ENCODE data around the gene SLC25A21.

The SLC25A21 gene

GRCh38 chr14:36781897-36782296 is 390.5 kb downstream of the SLC25A21 start:
- H3K27ac ChIP-seq (ENCODE audit: low read depth, low read length): no peak overlapping the region
- no peaks in the 10 kb centered on the region for H3K79me2 ChIP-seq (ENCODE audit: insufficient read depth, low read length)
- no peak overlapping the region for H2AFZ ChIP-seq (ENCODE audit: low read depth, low read length, severe bottlenecking)
- H3K4me3 ChIP-seq (ENCODE audit: insufficient read depth, low read length, poor library complexity, severe bottlenecking): no peak overlapping the region
- TF ChIP-seq CTCF (IDR thresholded peaks at IDR 0.05; ENCODE audit: insufficient read depth, low read length, poor library complexity, severe bottlenecking) (no peak), EZH2phosphoT487 (conservative IDR thresholded peaks at IDR 0.05; ENCODE audit: low read length) (no peak)
- no peaks in the 10 kb centered on the region for H3K36me3 ChIP-seq (ENCODE audit: low read length)
- no peaks in the 10 kb centered on the region for H3F3A ChIP-seq (ENCODE audit: insufficient read depth)
- no peaks in the 10 kb centered on the region for H4K20me1 ChIP-seq (ENCODE audit: low read depth, low read length)
- no peaks in the 10 kb centered on the region; the same call in 1 of the 2 replicates for H3K9me3 ChIP-seq (ENCODE audit: insufficient read depth, low read length)
- H3K9ac ChIP-seq (ENCODE audit: low read length): no peak overlapping the region
- H3K9me2 ChIP-seq (replicated peaks; ENCODE audit: insufficient read depth, low read length): no peaks in the 10 kb centered on the region
- H3K27me3 ChIP-seq (ENCODE audit: low read length): no peaks in the 10 kb centered on the region
- H3K4me2 ChIP-seq (ENCODE audit: low read depth, low read length, poor library complexity, severe bottlenecking): no peak overlapping the region

- Histone ChIP-seq H4K20me1 (ENCODE audit: low read depth, low read length) (no peaks in the 10 kb centered on the region), H3K9me2 (replicated peaks; ENCODE audit: insufficient read depth, low read length) (no peaks in the 10 kb centered on the region), H3K4me3 (ENCODE audit: insufficient read depth, low read length, poor library complexity, severe bottlenecking) (no peak overlapping the region), H3K36me3 (ENCODE audit: low read length) (no peaks in the 10 kb centered on the region), H2AFZ (ENCODE audit: low read depth, low read length, severe bottlenecking) (no peak overlapping the region), H3K9me3 (ENCODE audit: insufficient read depth, low read length) (no peaks in the 10 kb centered on the region), H3K27me3 (ENCODE audit: low read length) (no peaks in the 10 kb centered on the region), H3K9ac (ENCODE audit: low read length) (no peak overlapping the region), H3K27ac (ENCODE audit: low read depth, low read length) (no peak overlapping the region), H3K79me2 (ENCODE audit: insufficient read depth, low read length) (no peaks in the 10 kb centered on the region), H3F3A (ENCODE audit: insufficient read depth) (no peaks in the 10 kb centered on the region), H3K4me2 (ENCODE audit: low read depth, low read length, poor library complexity, severe bottlenecking) (no peak overlapping the region)
- TF ChIP-seq CTCF (IDR thresholded peaks at IDR 0.05; ENCODE audit: insufficient read depth, low read length, poor library complexity, severe bottlenecking) (no peak), EZH2phosphoT487 (conservative IDR thresholded peaks at IDR 0.05; ENCODE audit: low read length) (no peak)
Measured at GRCh38 chr14:36773558-36773957, 398.8 kb downstream of the SLC25A21 start.

GRCh38 chr14:36773136-36773540 is 399.3 kb downstream of the SLC25A21 start:
- no peaks in the 10 kb centered on the region for H3K36me3 ChIP-seq (ENCODE audit: low read length)
- H3K9ac ChIP-seq (ENCODE audit: low read length): no peak overlapping the region
- H2AFZ ChIP-seq (ENCODE audit: low read depth, low read length, severe bottlenecking): no peak overlapping the region
- no peak overlapping the region for H3K4me2 ChIP-seq (ENCODE audit: low read depth, low read length, poor library complexity, severe bottlenecking)
- no peaks in the 10 kb centered on the region for H3K9me2 ChIP-seq (replicated peaks; ENCODE audit: insufficient read depth, low read length)
- H3K79me2 ChIP-seq (ENCODE audit: insufficient read depth, low read length): no peaks in the 10 kb centered on the region
- TF ChIP-seq EZH2phosphoT487 (conservative IDR thresholded peaks at IDR 0.05; ENCODE audit: low read length): no peak
- no peak for TF ChIP-seq CTCF (IDR thresholded peaks at IDR 0.05; ENCODE audit: insufficient read depth, low read length, poor library complexity, severe bottlenecking)
- no peak overlapping the region for H3K27ac ChIP-seq (ENCODE audit: low read depth, low read length)
- H3K27me3 ChIP-seq (ENCODE audit: low read length): no peaks in the 10 kb centered on the region
- H3F3A ChIP-seq (ENCODE audit: insufficient read depth): no peaks in the 10 kb centered on the region
- no peaks in the 10 kb centered on the region for H3K9me3 ChIP-seq (ENCODE audit: insufficient read depth, low read length)
- H3K4me3 ChIP-seq (ENCODE audit: insufficient read depth, low read length, poor library complexity, severe bottlenecking): no peak overlapping the region
- H4K20me1 ChIP-seq (ENCODE audit: low read depth, low read length): no peaks in the 10 kb centered on the region

Data from SU-DHL-6 (cell line).